Spleen (tissue), 11 donors: ENCODE results near the gene PTPRK. TPM values are rescaled to one million over a fixed set of nuclear protein-coding genes. Genes with fewer than 3 reads are reported as not detected.

ENCODE experiments used
- DNase-seq: peaks from one replicate; pipeline ENCODE4 v3.0.0-alpha.2; 2020
- H3K27ac ChIP-seq, 8 donors: fragments of 200-600 bp; sonication (generic) in 7 of 8; 1 replicate in 4 of 8; 2 replicates in 4 of 8; pipeline versions ENCODE4 v1.5.0 to v1.8.0; 2016 to 2021; ENCODE audit warnings: inconsistent platforms in 4 of 8, mild to moderate bottlenecking in 4 of 8, moderate library complexity in 1 of 8
- H3K27me3 ChIP-seq, 7 donors: fragments of 200-600 bp; sonication (generic) in 6 of 7; replicated peaks in 1 of 7; 1 replicate in 4 of 7; 2 replicates in 3 of 7; pipeline versions ENCODE4 v1.5.0 to v1.8.0; 2016 to 2021; ENCODE audit warnings: inconsistent platforms in 3 of 7, mild to moderate bottlenecking in 1 of 7
- H3K36me3 ChIP-seq, 6 donors: fragments of 200-600 bp; sonication (generic) in 5 of 6; 1 replicate in 4 of 6; 2 replicates in 2 of 6; pipeline versions ENCODE4 v1.5.0 to v1.8.0; 2016 to 2021; ENCODE audit warnings: inconsistent platforms in 2 of 6
- H3K4me1 ChIP-seq, 6 donors: fragments of 200-600 bp; sonication (generic) in 5 of 6; 1 replicate in 3 of 6; 2 replicates in 3 of 6; pipeline versions ENCODE4 v1.5.0 to v1.8.0; 2016 to 2021; ENCODE audit warnings: inconsistent platforms in 3 of 6
- H3K4me3 ChIP-seq, 8 donors: fragments of 200-600 bp; sonication (generic) in 7 of 8; 1 replicate in 4 of 8; 2 replicates in 4 of 8; pipeline versions ENCODE4 v1.5.0 to v1.8.0; 2016 to 2021; ENCODE audit warnings: inconsistent platforms in 4 of 8, mild to moderate bottlenecking in 4 of 8, moderate library complexity in 2 of 8
- H3K9me3 ChIP-seq, 8 donors: fragments of 200-600 bp; sonication (generic) in 7 of 8; 1 replicate in 4 of 8; 2 replicates in 4 of 8; pipeline versions ENCODE4 v1.5.0 to v1.8.0; 2016 to 2021; ENCODE audit warnings: inconsistent platforms in 4 of 8
- POLR2A ChIP-seq, 3 donors: fragments of 450-650 bp; IDR thresholded peaks; one replicate each; pipeline ENCODE4 v1.5.1; 2017; ENCODE audit warnings: antibody characterized with exemption in 3 of 3, mild to moderate bottlenecking in 1 of 3
- POLR2AphosphoS5 ChIP-seq, 3 donors: sonication (generic); formaldehyde crosslinking; IDR thresholded peaks; one replicate each; pipeline ENCODE4 v1.5.1; 2017; ENCODE audit warnings: antibody characterized with exemption in 3 of 3
- WGBS, 5 donors: extraction: QIAGEN DNeasy Blood & Tissue Kit in 3 of 5; methylation state at CpG; one replicate each; pipeline versions ENCODE4 v1.1.5 to v1.1.7; 2013 to 2018; 5-methylcytosine and 5-hydroxymethylcytosine counted together
- intact Hi-C: fragments of 100-400 bp; cut with DNase I; formaldehyde crosslinking; loops from one replicate; pipeline ENCODE4 v1.15.0; 2023; ENCODE audit warnings: low total_unique reads
- polyA plus RNA-seq, 3 donors: library from polyadenylated mRNA; stranded (reverse); fragments of 200-250 nt; gene quantifications; one replicate each; pipeline ENCODE4 v1.2.1, GENCODE V29; 2013
- total RNA-seq, 7 donors: library from RNA; depleted of rRNA in 3 of 7; stranded (reverse); fragments of >200 nt in 3 of 7; fragmentation: NEBNext Ultra II Directional in 4 of 7; extraction: Animal tissue kit (Norgen Biotek cat#: 25700) in 4 of 7; gene quantifications; one replicate each; pipeline versions ENCODE4 v1.1.0 to v1.2.1, GENCODE V29; 2016 to 2021
- TF ChIP-seq, protein P1 (sequence below), 11 experiments: fragments of 200-600 bp in 7 of 11; fragments of 450-650 bp in 4 of 11; sonication (generic) in 4 of 11; IDR thresholded peaks in 8 of 11; conservative IDR thresholded peaks in 3 of 11; 1 replicate in 7 of 11; 2 replicates in 4 of 11; pipeline versions ENCODE4 v1.4.0 to v1.8.0; 2016 to 2021; ENCODE audit warnings: antibody characterized with exemption in 11 of 11, inconsistent platforms in 4 of 11, mild to moderate bottlenecking in 1 of 11
- donor health status: healthy with polysubstance abuse.
- donor health status: DM: no; HTN: no; CAD: no; lungs with moderate emphysema.
- donor health status: DM: no; HTN: no; CAD: no.
- donor health status: Bipolar disorder and iron deficiency.
- donor health status: healthy.
- donor health status: DM: no; HTN: no; CAD: no.
- donor health status: DM: yes; HTN: yes; CAD: no.

Gene PTPRK
- total and polyA plus RNA-seq, 10 donors = 3.3 to 67.8 (median 34.0) TPM

DNA sequence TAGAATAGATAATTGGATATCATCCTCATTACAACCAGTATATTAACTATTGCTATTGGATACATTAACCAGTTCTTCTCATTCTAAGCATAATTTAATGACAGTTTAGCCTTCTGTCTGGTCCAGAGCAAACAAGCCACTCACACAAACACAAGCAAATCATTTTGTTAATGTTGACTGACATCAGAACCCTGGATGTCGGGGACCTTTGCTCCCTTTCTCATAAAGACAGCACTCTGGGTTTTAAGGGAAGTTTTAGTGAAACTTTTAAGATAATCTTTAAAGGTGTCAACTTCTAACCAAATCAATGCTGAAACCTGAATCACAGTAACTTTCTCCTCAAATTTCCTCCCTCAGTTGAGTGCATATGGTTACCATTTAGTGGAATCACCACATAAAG, 113.9 kb downstream of the PTPRK start:
- Histone ChIP-seq H3K36me3 (no peaks in the 10 kb centered on the region), H3K9me3 (no peaks in the 10 kb centered on the region), H3K27ac (no peak overlapping the region), H3K4me3 (no peak overlapping the region), H3K27me3 (no peaks in the 10 kb centered on the region), H3K4me1 (no peaks in the 10 kb centered on the region)
- no peak for DNase-seq
- intact Hi-C loops = no loop called here
- TF ChIP-seq, protein P1, sequence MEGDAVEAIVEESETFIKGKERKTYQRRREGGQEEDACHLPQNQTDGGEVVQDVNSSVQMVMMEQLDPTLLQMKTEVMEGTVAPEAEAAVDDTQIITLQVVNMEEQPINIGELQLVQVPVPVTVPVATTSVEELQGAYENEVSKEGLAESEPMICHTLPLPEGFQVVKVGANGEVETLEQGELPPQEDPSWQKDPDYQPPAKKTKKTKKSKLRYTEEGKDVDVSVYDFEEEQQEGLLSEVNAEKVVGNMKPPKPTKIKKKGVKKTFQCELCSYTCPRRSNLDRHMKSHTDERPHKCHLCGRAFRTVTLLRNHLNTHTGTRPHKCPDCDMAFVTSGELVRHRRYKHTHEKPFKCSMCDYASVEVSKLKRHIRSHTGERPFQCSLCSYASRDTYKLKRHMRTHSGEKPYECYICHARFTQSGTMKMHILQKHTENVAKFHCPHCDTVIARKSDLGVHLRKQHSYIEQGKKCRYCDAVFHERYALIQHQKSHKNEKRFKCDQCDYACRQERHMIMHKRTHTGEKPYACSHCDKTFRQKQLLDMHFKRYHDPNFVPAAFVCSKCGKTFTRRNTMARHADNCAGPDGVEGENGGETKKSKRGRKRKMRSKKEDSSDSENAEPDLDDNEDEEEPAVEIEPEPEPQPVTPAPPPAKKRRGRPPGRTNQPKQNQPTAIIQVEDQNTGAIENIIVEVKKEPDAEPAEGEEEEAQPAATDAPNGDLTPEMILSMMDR (IDR thresholded peaks at IDR 0.05 in 8 of 11, conservative IDR thresholded peaks at IDR 0.05 in 3 of 11) = no peak
- 84 to 100% (median 95%) methylated on average over 1 of the region's 1 CpG for WGBS, 5 donors

DNA sequence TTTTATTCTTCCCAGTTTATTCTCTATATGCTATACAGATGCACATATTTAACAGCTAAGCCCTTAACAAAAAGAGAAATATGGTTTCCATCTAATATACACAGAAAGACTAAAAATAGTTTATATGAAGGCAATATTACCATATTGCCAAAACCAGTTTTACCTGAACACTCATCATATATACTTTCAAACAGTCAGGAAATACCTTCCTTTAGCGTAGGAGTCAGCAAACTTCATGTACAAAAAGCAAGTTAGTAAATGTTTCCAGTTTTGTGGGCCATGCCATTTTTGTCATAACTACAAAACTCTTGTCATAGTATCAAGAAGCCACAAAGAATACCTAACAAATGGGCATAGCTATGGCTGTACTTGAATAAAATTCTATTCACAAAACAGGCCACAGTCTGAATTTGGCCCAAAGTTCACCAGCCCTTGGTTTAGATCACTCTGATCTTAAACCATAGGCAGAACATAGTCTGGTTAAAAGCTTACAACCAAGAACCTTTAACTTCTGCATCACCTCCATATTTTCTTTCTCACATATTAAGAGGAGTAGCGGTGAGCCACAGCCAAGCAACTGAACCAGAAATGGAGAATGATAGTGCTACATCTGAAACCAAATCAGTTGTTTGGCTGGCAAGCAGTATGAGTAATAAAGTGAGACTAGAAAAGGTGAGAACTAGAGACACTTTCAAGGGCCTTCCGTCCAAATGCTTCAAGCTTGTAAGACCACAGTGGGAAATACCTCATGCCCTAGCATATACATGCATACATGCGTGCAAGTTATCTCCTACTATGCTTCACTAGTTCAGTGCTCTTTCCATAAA, 116.6 kb downstream of the PTPRK start:
- TF ChIP-seq, protein P1 (IDR thresholded peaks at IDR 0.05 in 8 of 11, conservative IDR thresholded peaks at IDR 0.05 in 3 of 11) = no peak
- intact Hi-C loops = no loop called here
- H3K9me3 ChIP-seq = no peaks in the 10 kb centered on the region
- no peaks in the 10 kb centered on the region for H3K4me1 ChIP-seq
- WGBS, 5 donors = 83 to 94% (median 85%) methylated on average over 4 of the region's 4 CpGs
- no peak overlapping the region for H3K4me3 ChIP-seq
- H3K27me3 ChIP-seq = no peaks in the 10 kb centered on the region
- H3K27ac ChIP-seq = no peak overlapping the region
- no peaks in the 10 kb centered on the region for H3K36me3 ChIP-seq
- DNase-seq = no peak

GRCh38 chr6:128400875-128401274, 119.5 kb downstream of the PTPRK start:
- Histone ChIP-seq H3K27me3 (no peaks in the 10 kb centered on the region), H3K27ac (no peak overlapping the region), H3K4me1 (no peaks in the 10 kb centered on the region), H3K9me3 (no peaks in the 10 kb centered on the region), H3K4me3 (no peak overlapping the region), H3K36me3 (no peaks in the 10 kb centered on the region)
- WGBS, 5 donors = 65 to 91% (median 79%) methylated on average over 4 of the region's 4 CpGs
- TF ChIP-seq, protein P1 (IDR thresholded peaks at IDR 0.05 in 8 of 11, conservative IDR thresholded peaks at IDR 0.05 in 3 of 11) = no peak
- TF ChIP-seq POLR2A (IDR thresholded peaks at IDR 0.05) (no peak), POLR2AphosphoS5 (IDR thresholded peaks at IDR 0.05) (no peak)
- DNase-seq = no peak
- intact Hi-C loops = no loop called here

- Histone ChIP-seq H3K27ac (no peak overlapping the region), H3K27me3 (no peaks in the 10 kb centered on the region), H3K4me3 (no peak overlapping the region), H3K4me1 (no peaks in the 10 kb centered on the region), H3K9me3 (no peaks in the 10 kb centered on the region), H3K36me3 (no peaks in the 10 kb centered on the region)
- TF ChIP-seq POLR2AphosphoS5 (IDR thresholded peaks at IDR 0.05) (no peak), POLR2A (IDR thresholded peaks at IDR 0.05) (no peak)
- TF ChIP-seq, protein P1 (IDR thresholded peaks at IDR 0.05 in 8 of 11, conservative IDR thresholded peaks at IDR 0.05 in 3 of 11) = no peak
- WGBS, 5 donors = 90 to 96% (median 93%) methylated on average over 9 of the region's 9 CpGs
- DNase-seq = no peak
- intact Hi-C loops = no loop called here
Observed at GRCh38 chr6:128397996-128398395, 122.4 kb downstream of the PTPRK start.
